Panc1 (cell line): ENCODE data around the gene DIAPH2. TPM values are rescaled to one million over a fixed set of nuclear protein-coding genes. Genes with fewer than 3 reads are reported as not detected.
"Not testable (repeated sequence)": the region's sequence is repeated elsewhere in the genome, so short reads cannot be mapped to it uniquely, and the experiment has no call there.

Source experiments
- ATAC-seq: fragments of 200-7000 bp; cut with Tn5 transposase; 2 replicates; pipeline ENCODE4 v1.9.1; 2020; ENCODE audit warnings: mild to moderate bottlenecking, moderate library complexity
- BruUV-seq: library from RNA; stranded (reverse); fragments of 400-500 nt; replicated peaks from 2 replicates; lab custom pipeline; 2021; lab: Mats Ljungman, UMichigan
- CTCF ChIA-PET: fragments of 300-600 bp; sonication (Branson Sonifier 250); formaldehyde crosslinking; loops from one replicate; lab custom pipeline; 2022; ENCODE audit warnings: antibody characterized with exemption; lab: Charles Lee
- POLR2A ChIA-PET: fragments of 300-600 bp; sonication (Branson Sonifier 250); formaldehyde crosslinking; loops from one replicate; lab custom pipeline; 2022; ENCODE audit warnings: antibody characterized with exemption; lab: Charles Lee
- DNase-seq: peaks from one replicate; pipeline ENCODE4 v3.0.0-alpha.2; 2010; ENCODE audit warnings: low read depth, low spot score
- H3K27ac ChIP-seq: 2 replicates; pipeline ENCODE4 v1.5.1; 2011; ENCODE audit warnings: mild to moderate bottlenecking, low read length, inconsistent platforms
- H3K27me3 ChIP-seq: fragments of 200-500 bp; sonication (Bioruptor generic); 2 replicates; pipeline ENCODE4 v1.6.0; 2014; ENCODE audit warnings: low read length, inconsistent platforms; ENCODE audit not compliant: control insufficient read depth, insufficient read depth
- H3K36me3 ChIP-seq: fragments of 200-500 bp; sonication (Bioruptor generic); 2 replicates; pipeline ENCODE4 v1.5.1; 2014; ENCODE audit warnings: inconsistent platforms, mild to moderate bottlenecking, low read length, moderate library complexity; ENCODE audit not compliant: control insufficient read depth, insufficient read depth
- H3K4me1 ChIP-seq: 2 replicates; pipeline ENCODE4 v1.5.1; 2011; ENCODE audit warnings: inconsistent platforms, mild to moderate bottlenecking, low read length, moderate library complexity; ENCODE audit not compliant: control insufficient read depth, insufficient read depth
- H3K4me3 ChIP-seq, 2 experiments: 2 replicates each; pipeline ENCODE4 v1.5.1; 2011 to 2012; ENCODE audit warnings: low read depth in 2 of 2, low read length in 2 of 2, mild to moderate bottlenecking in 2 of 2, inconsistent platforms in 1 of 2, moderate library complexity in 1 of 2
- H3K9me3 ChIP-seq: fragments of 200-500 bp; sonication (Bioruptor generic); 2 replicates; pipeline ENCODE4 v1.5.1; 2014; ENCODE audit warnings: low read depth, mild to moderate bottlenecking, inconsistent platforms, low read length, moderate library complexity; ENCODE audit not compliant: control insufficient read depth, insufficient read depth
- CTCF ChIP-seq: fragments of 450-650 bp; IDR thresholded peaks from 2 replicates; pipeline ENCODE4 v1.5.1; 2017; ENCODE audit warnings: mild to moderate bottlenecking
- POLR2AphosphoS5 ChIP-seq: IDR thresholded peaks from 2 replicates; pipeline ENCODE4 v1.6.1; 2012; ENCODE audit warnings: mild to moderate bottlenecking, low read depth, low read length, moderate library complexity
- REST ChIP-seq, 2 experiments: IDR thresholded peaks; 2 replicates each; pipeline ENCODE4 v1.6.1; 2011 to 2012; ENCODE audit warnings: low read depth in 2 of 2, control low read depth in 1 of 2, low read length in 1 of 2, mild to moderate bottlenecking in 1 of 2, moderate library complexity in 1 of 2; ENCODE audit not compliant: insufficient read depth in 1 of 2
- SIN3A ChIP-seq: IDR thresholded peaks from 2 replicates; pipeline ENCODE4 v1.6.1; 2012; ENCODE audit warnings: low read depth, mild to moderate bottlenecking, low read length, moderate library complexity, borderline replicate concordance; ENCODE audit not compliant: insufficient read depth
- TCF7L2 ChIP-seq: IDR thresholded peaks from 2 replicates; pipeline ENCODE4 v1.6.1; 2011; ENCODE audit warnings: mild to moderate bottlenecking, low read depth, low read length, inconsistent platforms
- in situ Hi-C: cut with HindIII; loops from 2 replicates; pipeline ENCODE4 v1.10.0; 2016; ENCODE audit warnings: low sequenced_read_pairs, low pct_unique_long_range_greater_than_20kb
- intact Hi-C: fragments of 100-400 bp; cut with micrococcal nuclease; formaldehyde crosslinking; loops from one replicate; pipeline ENCODE4 v1.10.0; 2022; ENCODE audit not compliant: unreplicated experiment
- total RNA-seq: library from RNA; stranded (reverse); gene quantifications from one replicate; pipeline ENCODE4 v1.2.1, GENCODE V29; 2021; ENCODE audit not compliant: unreplicated experiment

Gene DIAPH2
- total RNA-seq, 1 experiment from 2014 or later, result 17.0 TPM

- ChIA-PET CTCF (no interaction called here), POLR2A (no interaction called here)
- in situ Hi-C loops, result no loop called here
- DNase-seq, result no peak
- BruUV-seq, result no TSS peak
- H3K4me1 ChIP-seq, result no peaks in the 10 kb centered on the region
- no peak for ATAC-seq
- no peak for TF ChIP-seq REST (IDR thresholded peaks at IDR 0.05; ENCODE audit: insufficient read depth in 1 of 2, low read depth in 2 of 2, low read length in 1 of 2)
- no peaks in the 10 kb centered on the region for H3K36me3 ChIP-seq
- H3K4me3 ChIP-seq, result no peak overlapping the region
- H3K27ac ChIP-seq, result no peak overlapping the region
- H3K9me3 ChIP-seq, result no peaks in the 10 kb centered on the region
- no peaks in the 10 kb centered on the region for H3K27me3 ChIP-seq
- intact Hi-C loops, result no loop called here
Observed at GRCh38 chrX:96838537-96838936, 153.9 kb downstream of the DIAPH2 start.

- ATAC-seq (no peak), DNase-seq (no peak)
- no peaks in the 10 kb centered on the region for H3K4me1 ChIP-seq
- no peak for TF ChIP-seq REST (IDR thresholded peaks at IDR 0.05; ENCODE audit: insufficient read depth in 1 of 2, low read depth in 2 of 2, low read length in 1 of 2)
- TF ChIP-seq CTCF, result no peak
- TF ChIP-seq SIN3A, result no peak
- TF ChIP-seq POLR2AphosphoS5, result no peak
- no peak for TF ChIP-seq TCF7L2
- ChIA-PET CTCF (no interaction called here), POLR2A (no interaction called here)
- H3K9me3 ChIP-seq, result no peaks in the 10 kb centered on the region
- BruUV-seq, result no TSS peak
- no peaks in the 10 kb centered on the region for H3K36me3 ChIP-seq
- H3K4me3 ChIP-seq, result no peak overlapping the region
- no peak overlapping the region for H3K27ac ChIP-seq
- in situ Hi-C loops, result no loop called here
- H3K27me3 ChIP-seq, result no peaks in the 10 kb centered on the region
- intact Hi-C loops, result no loop called here
Observed at GRCh38 chrX:96841325-96841724, 156.7 kb downstream of the DIAPH2 start.

- intact Hi-C loops, H3K36me3 ChIP-seq, CTCF ChIA-PET, H3K4me3 ChIP-seq, H3K27me3 ChIP-seq, H3K9me3 ChIP-seq, in situ Hi-C loops, H3K27ac ChIP-seq, ATAC-seq, BruUV-seq, H3K4me1 ChIP-seq, DNase-seq: not testable (repeated sequence)
- POLR2A ChIA-PET, result interaction anchor here (0.6 kb wide), 1 partner anchor 48 kb away, joined by 3 read pairs; no protein-coding TSS in a partner anchor
Observed at GRCh38 chrX:96841866-96842265, 157.2 kb downstream of the DIAPH2 start.
